ENCODE data around the gene TMPRSS9.
A peak's percentile ranks its signal among the peaks of the same experiment; 100 is the strongest.

Gene TMPRSS9

GRCh38 chr19:2427429-2428320 lies 67.6 kb downstream of the TMPRSS9 start, which contains the start of gene TIMM13:
Gene TIMM13, minus strand, starts transcription at chr19:2427586. Its CDS starts 53 bp downstream, at chr19:2427533.
- Histone ChIP-seq H3K14ac (ENCODE audit: low read length) (peak within 1 kb of the TSS; percentile 98), H2BK5ac (ENCODE audit: low read length) (peak within 1 kb of the TSS; percentile 100), H3K23ac (ENCODE audit: low read depth, low read length, poor library complexity) (peak within 1 kb of the TSS; percentile 100), H3K4ac (ENCODE audit: low read length) (peak within 1 kb of the TSS; percentile 84), H2BK15ac (ENCODE audit: low read length) (peak within 1 kb of the TSS; percentile 85), H3K9me3 (replicated peaks in 1 of 2; ENCODE audit: control insufficient read depth in 2 of 2, insufficient read depth in 1 of 2, low read depth in 1 of 2, low read length in 2 of 2) (peaks cover 0 to 1% of the 10 kb centered on the region in 2 donors), H2BK120ac (ENCODE audit: low read depth, low read length) (no peak within 1 kb of the TSS), H2AK5ac (ENCODE audit: low read depth, low read length) (peak within 1 kb of the TSS; percentile 90), H3K79me1 (ENCODE audit: low read depth, low read length) (peaks cover 19% of the 10 kb centered on the region), H4K91ac (ENCODE audit: low read depth, low read length, poor library complexity) (no peak within 1 kb of the TSS), H4K8ac (ENCODE audit: low read depth, low read length) (peak within 1 kb of the TSS; percentile 43), H3K4me2 (ENCODE audit: insufficient read depth, low read length, poor library complexity, severe bottlenecking) (peak within 1 kb of the TSS; percentile 98), H3K36me3 (replicated peaks in 1 of 2; ENCODE audit: control insufficient read depth in 2 of 2, insufficient read depth in 2 of 2, low read length in 2 of 2) (peaks cover 32 to 64% of the 10 kb centered on the region in 2 donors), H3K4me3 (ENCODE audit: low read length in 2 of 2) (peak within 1 kb of the TSS; percentile 88 to 93), H3K18ac (ENCODE audit: low read length) (peak within 1 kb of the TSS; percentile 100), H2BK12ac (ENCODE audit: low read length) (peak within 1 kb of the TSS; percentile 73), H3K27me3 (ENCODE audit: control insufficient read depth in 3 of 3, insufficient read depth in 3 of 3, low read depth in 1 of 3, low read length in 3 of 3) (no peaks in the 10 kb centered on the region), H3K27ac (replicated peaks; ENCODE audit: low read length) (peak within 1 kb of the TSS; percentile 94), H3K9ac (ENCODE audit: low read depth, low read length, poor library complexity) (peak within 1 kb of the TSS; percentile 99), H2AFZ (ENCODE audit: low read length) (peak within 1 kb of the TSS; percentile 99), H3K4me1 (ENCODE audit: control insufficient read depth in 2 of 2, insufficient read depth in 1 of 2, low read depth in 1 of 2, low read length in 2 of 2) (peaks cover 15% of the 10 kb centered on the region in 2 donors)
- DNase-seq (ENCODE audit: low spot score) = peak; percentile 98
- no CpG with 5 or more reads among the region's 77 CpGs for WGBS, 2 donors (ENCODE audit: extremely low coverage in 2 of 2, insufficient read length in 2 of 2, insufficient replicate concordance in 1 of 2)

DNA sequence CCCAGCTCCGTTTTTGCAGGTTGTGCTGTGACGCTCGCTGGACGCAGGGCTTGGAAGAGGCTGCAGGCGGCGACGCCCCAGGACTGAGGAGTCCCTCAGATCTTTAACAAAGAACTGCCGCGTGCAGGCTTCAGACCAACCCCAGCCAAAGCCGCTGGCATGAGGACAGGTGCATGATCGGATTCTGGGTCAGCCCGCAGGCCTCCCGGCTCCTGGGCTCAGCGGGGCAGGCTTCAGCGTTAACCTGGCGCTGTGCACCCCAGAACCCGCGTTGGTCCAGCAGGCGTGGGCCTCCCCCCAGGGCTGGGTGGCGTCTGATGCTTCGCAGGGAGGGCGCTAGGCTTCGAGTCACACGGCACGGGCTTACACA lies 68.2 kb downstream of the TMPRSS9 start:
- Histone ChIP-seq H3K4me3 (ENCODE audit: low read length in 2 of 2) (no peak overlapping the region), H3K14ac (ENCODE audit: low read length) (peak overlapping the region; percentile 38)
- DNase-seq (ENCODE audit: low spot score) = no peak

DNA sequence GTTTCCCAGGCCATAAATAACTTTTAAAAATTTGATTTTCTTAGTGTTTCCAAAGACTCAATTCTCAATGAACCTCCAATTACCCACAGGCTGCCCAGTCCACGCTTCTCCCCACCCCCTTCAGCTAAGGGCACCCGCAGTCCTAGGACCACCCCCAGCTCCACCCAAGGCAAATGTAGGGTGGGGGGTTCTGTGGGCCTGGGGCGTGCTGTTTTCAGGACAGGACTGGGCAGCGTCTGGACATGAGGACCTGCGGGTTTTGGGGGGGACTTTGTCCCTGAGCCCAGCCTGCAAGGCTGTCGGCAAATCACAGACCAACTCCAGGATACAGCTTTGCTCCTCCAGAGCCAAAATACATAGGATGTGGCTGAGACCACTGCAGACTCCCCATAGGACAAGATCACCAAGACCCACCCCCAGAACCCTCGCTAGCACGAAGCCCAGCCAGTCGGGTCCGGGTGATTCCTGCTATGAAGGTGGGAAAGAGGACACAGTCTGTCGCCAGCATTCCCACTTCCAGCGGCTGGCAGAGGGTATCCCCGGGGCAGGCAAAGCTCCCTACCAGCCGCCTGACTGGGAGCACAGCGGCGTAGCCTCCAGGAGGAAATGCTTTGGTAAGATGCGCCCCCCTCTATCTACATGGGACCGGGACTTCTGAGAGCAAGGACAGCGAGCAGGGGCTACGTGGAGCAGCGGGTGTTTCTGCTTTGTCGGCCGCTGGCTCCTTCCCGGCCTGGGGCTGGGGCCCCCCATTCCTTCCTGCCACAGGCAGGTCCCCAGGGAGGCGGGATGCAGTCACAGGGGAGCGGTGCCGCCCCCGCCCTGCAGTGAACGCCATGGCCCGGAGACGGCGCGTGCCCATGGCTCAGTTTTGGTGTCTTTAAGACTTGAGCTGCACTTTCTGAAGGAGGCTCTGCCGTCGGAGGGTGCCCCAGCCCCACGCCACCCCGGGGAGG lies 69.0 kb downstream of the TMPRSS9 start:
- Histone ChIP-seq H4K91ac (ENCODE audit: low read depth, low read length, poor library complexity) (no peak overlapping the region), H3K9me3 (replicated peaks in 1 of 2; ENCODE audit: control insufficient read depth in 2 of 2, insufficient read depth in 1 of 2, low read depth in 1 of 2, low read length in 2 of 2) (peaks cover 0 to 1% of the 10 kb centered on the region in 2 donors), H3K4me3 (ENCODE audit: low read length in 2 of 2) (no peak overlapping the region), H3K23ac (ENCODE audit: low read depth, low read length, poor library complexity) (peak overlapping the region; percentile 91), H3K79me1 (ENCODE audit: low read depth, low read length) (peaks cover 19% of the 10 kb centered on the region), H2BK120ac (ENCODE audit: low read depth, low read length) (no peak overlapping the region), H3K9ac (ENCODE audit: low read depth, low read length, poor library complexity) (peak overlapping the region; percentile 44), H2AK5ac (ENCODE audit: low read depth, low read length) (peak overlapping the region; percentile 84), H3K4me1 (ENCODE audit: control insufficient read depth in 2 of 2, insufficient read depth in 1 of 2, low read depth in 1 of 2, low read length in 2 of 2) (peaks cover 15% of the 10 kb centered on the region in 2 donors), H3K27ac (replicated peaks; ENCODE audit: low read length) (no peak overlapping the region), H2BK15ac (ENCODE audit: low read length) (no peak overlapping the region), H2AFZ (ENCODE audit: low read length) (no peak overlapping the region), H3K27me3 (ENCODE audit: control insufficient read depth in 3 of 3, insufficient read depth in 3 of 3, low read depth in 1 of 3, low read length in 3 of 3) (no peaks in the 10 kb centered on the region), H4K8ac (ENCODE audit: low read depth, low read length) (peak overlapping the region; percentile 43), H2BK5ac (ENCODE audit: low read length) (no peak overlapping the region), H3K4me2 (ENCODE audit: insufficient read depth, low read length, poor library complexity, severe bottlenecking) (no peak overlapping the region), H3K14ac (ENCODE audit: low read length) (no peak overlapping the region), H3K36me3 (replicated peaks in 1 of 2; ENCODE audit: control insufficient read depth in 2 of 2, insufficient read depth in 2 of 2, low read length in 2 of 2) (peaks cover 33 to 62% of the 10 kb centered on the region in 2 donors), H2BK12ac (ENCODE audit: low read length) (no peak overlapping the region), H3K18ac (ENCODE audit: low read length) (no peak overlapping the region), H3K4ac (ENCODE audit: low read length) (no peak overlapping the region)
- no peak for DNase-seq (ENCODE audit: low spot score)
- no CpG with 5 or more reads among the region's 37 CpGs for WGBS, 2 donors (ENCODE audit: extremely low coverage in 2 of 2, insufficient read length in 2 of 2, insufficient replicate concordance in 1 of 2)

More for the DNA sequence above, 68.2 kb downstream of the TMPRSS9 start:
- Histone ChIP-seq H3K18ac (ENCODE audit: low read length) (peak overlapping the region; percentile 85), H3K23ac (ENCODE audit: low read depth, low read length, poor library complexity) (peak overlapping the region; percentile 91), H3K27me3 (ENCODE audit: control insufficient read depth in 3 of 3, insufficient read depth in 3 of 3, low read depth in 1 of 3, low read length in 3 of 3) (no peaks in the 10 kb centered on the region), H3K4ac (ENCODE audit: low read length) (peak overlapping the region; percentile 84), H2BK15ac (ENCODE audit: low read length) (peak overlapping the region; percentile 85), H3K9me3 (replicated peaks in 1 of 2; ENCODE audit: control insufficient read depth in 2 of 2, insufficient read depth in 1 of 2, low read depth in 1 of 2, low read length in 2 of 2) (peaks cover 0 to 1% of the 10 kb centered on the region in 2 donors), H3K36me3 (replicated peaks in 1 of 2; ENCODE audit: control insufficient read depth in 2 of 2, insufficient read depth in 2 of 2, low read length in 2 of 2) (peaks cover 32 to 64% of the 10 kb centered on the region in 2 donors), H3K9ac (ENCODE audit: low read depth, low read length, poor library complexity) (peak overlapping the region; percentile 84), H3K4me1 (ENCODE audit: control insufficient read depth in 2 of 2, insufficient read depth in 1 of 2, low read depth in 1 of 2, low read length in 2 of 2) (peaks cover 15% of the 10 kb centered on the region in 2 donors), H2BK120ac (ENCODE audit: low read depth, low read length) (no peak overlapping the region), H3K4me2 (ENCODE audit: insufficient read depth, low read length, poor library complexity, severe bottlenecking) (peak overlapping the region; percentile 40), H2AFZ (ENCODE audit: low read length) (peak overlapping the region; percentile 99), H3K27ac (replicated peaks; ENCODE audit: low read length) (peak overlapping the region; percentile 61), H4K91ac (ENCODE audit: low read depth, low read length, poor library complexity) (no peak overlapping the region), H2BK5ac (ENCODE audit: low read length) (peak overlapping the region; percentile 82), H3K79me1 (ENCODE audit: low read depth, low read length) (peaks cover 19% of the 10 kb centered on the region), H2AK5ac (ENCODE audit: low read depth, low read length) (peak overlapping the region; percentile 84), H2BK12ac (ENCODE audit: low read length) (peak overlapping the region; percentile 41), H4K8ac (ENCODE audit: low read depth, low read length) (no peak overlapping the region)
- WGBS, 2 donors (ENCODE audit: extremely low coverage in 2 of 2, insufficient read length in 2 of 2, insufficient replicate concordance in 1 of 2) = no CpG with 5 or more reads among the region's 25 CpGs
